ENCODE results near the gene GUK1.

GUK1 gene

GRCh38 chr1:228139931-228140723 is at the start of gene GUK1:
Gene GUK1 (plus strand): TSS chr1:228140279. CDS start chr1:228140303, 24 bp downstream.
- peak within 1 kb of the TSS; percentile 92 for H3K27ac ChIP-seq
- no peak for TF ChIP-seq CTCF (conservative IDR thresholded peaks at IDR 0.05)
- TF ChIP-seq ZFX (IDR thresholded peaks at IDR 0.05) = peak; percentile 76; the same call in 1 of the 2 replicates

GRCh38 chr1:228090613-228091081 is 49.4 kb upstream of the GUK1 start:
- TF ChIP-seq ZFX (IDR thresholded peaks at IDR 0.05) (no peak), CTCF (conservative IDR thresholded peaks at IDR 0.05) (no peak)
- H3K27ac ChIP-seq = peak overlapping the region; percentile 83

- H3K27ac ChIP-seq = peak overlapping the region; percentile 83
- TF ChIP-seq CTCF (conservative IDR thresholded peaks at IDR 0.05) (no peak), ZFX (IDR thresholded peaks at IDR 0.05) (no peak)
Measured at GRCh38 chr1:228091084-228091483, 49.0 kb upstream of the GUK1 start.

- H3K27ac ChIP-seq = peak overlapping the region; percentile 83
- TF ChIP-seq CTCF (conservative IDR thresholded peaks at IDR 0.05) (no peak), ZFX (IDR thresholded peaks at IDR 0.05) (no peak)
Measured at GRCh38 chr1:228092342-228093049, 47.6 kb upstream of the GUK1 start.

GRCh38 chr1:228093050-228093906 is 46.8 kb upstream of the GUK1 start:
- TF ChIP-seq ZFX (IDR thresholded peaks at IDR 0.05) (no peak), CTCF (conservative IDR thresholded peaks at IDR 0.05) (no peak)
- peak overlapping the region; percentile 83 for H3K27ac ChIP-seq

GRCh38 chr1:228094432-228095016 is 45.6 kb upstream of the GUK1 start:
- no peak overlapping the region for H3K27ac ChIP-seq
- TF ChIP-seq ZFX (IDR thresholded peaks at IDR 0.05) (no peak), CTCF (conservative IDR thresholded peaks at IDR 0.05) (no peak)
